Measurements from ENCODE around the gene NRROS. TPM values are rescaled to one million over a fixed set of nuclear protein-coding genes. Genes with fewer than 3 reads are reported as not detected.

NRROS gene
- total and polyA plus RNA-seq, 4 experiments from 2014 or later, result 4.6 to 20.0 (median 11.9) TPM

DNA sequence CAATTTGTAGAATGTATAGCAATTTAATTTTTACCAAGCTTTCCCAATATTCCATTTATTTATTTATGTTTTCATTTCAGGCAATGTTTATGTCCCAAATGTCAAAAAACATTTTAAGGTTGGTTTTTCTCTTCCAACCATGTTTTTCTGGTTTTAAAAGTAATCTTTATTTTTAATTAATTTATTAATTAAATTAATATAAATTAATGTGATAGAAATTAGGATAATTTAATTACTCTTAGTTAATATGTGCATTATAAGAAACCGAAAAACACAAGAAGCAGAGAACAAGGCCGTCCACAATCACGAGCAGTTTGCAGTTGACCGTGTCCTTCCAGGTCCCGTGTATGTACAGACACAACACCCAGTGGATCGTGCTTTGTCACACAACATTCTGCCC is 36.8 kb upstream of the NRROS start:
- Histone ChIP-seq H3K27ac (ENCODE audit: low read depth, low read length) (no peak overlapping the region), H3K9me3 (ENCODE audit: control insufficient read depth in 1 of 2, low read length in 2 of 2) (no peaks in the 10 kb centered on the region), H3K4me3 (ENCODE audit: low read length in 2 of 2) (no peak overlapping the region), H3K4me1 (ENCODE audit: insufficient read depth, low read length) (peaks cover 11% of the 10 kb centered on the region), H3K27me3 (ENCODE audit: insufficient read depth, low read length) (no peaks in the 10 kb centered on the region), H3K36me3 (ENCODE audit: insufficient read depth, low read length) (no peaks in the 10 kb centered on the region)
- Mint-ChIP-seq H3K9me3 (no peaks in the 10 kb centered on the region), H3K27ac (no peak overlapping the region), H3K4me3 (no peak overlapping the region), H3K4me1 (peaks cover 11 to 17% (median 13%) of the 10 kb centered on the region in 4 donors), H3K36me3 (no peaks in the 10 kb centered on the region), H3K27me3 (peaks cover 0 to 3% of the 10 kb centered on the region in 2 donors)
- ChIA-PET POLR2A (ENCODE audit: partially characterized antibody) (interaction anchor here (2.0 kb wide), 1 partner anchor 109 kb away, joined by 5 read pairs; the partner anchor contains the start of genes CEP19 and PIGX), CTCF (ENCODE audit: partially characterized antibody) (interaction anchor here (0.8 kb wide), 1 partner anchor 83 kb away, joined by 3 read pairs; no protein-coding TSS in a partner anchor)
- no peak for DNase-seq
- intact Hi-C loops (cut with micrococcal nuclease), result no loop called here

DNA sequence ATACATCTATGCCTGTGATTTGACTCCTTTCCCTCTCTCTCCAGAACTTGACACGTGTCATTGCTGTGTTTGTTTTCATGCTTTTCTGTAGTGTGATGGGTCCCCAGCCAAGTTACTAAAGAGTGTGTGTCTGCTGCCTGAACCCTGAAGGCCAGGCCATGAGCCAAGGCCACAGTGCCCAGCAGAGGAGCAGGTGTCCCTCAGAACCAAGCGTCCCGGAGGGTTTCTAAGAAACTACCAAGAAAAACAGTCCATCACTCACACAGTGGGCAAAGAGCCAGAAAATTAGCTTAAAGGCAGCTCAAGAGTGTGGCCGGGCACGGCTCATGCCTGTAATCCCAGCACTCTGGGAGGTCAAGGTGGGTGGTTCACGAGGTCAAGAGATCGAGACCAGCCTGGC is 35.8 kb upstream of the NRROS start:
- Histone ChIP-seq H3K27ac (ENCODE audit: low read depth, low read length) (no peak overlapping the region), H3K4me3 (ENCODE audit: low read length in 2 of 2) (no peak overlapping the region), H3K9me3 (ENCODE audit: control insufficient read depth in 1 of 2, low read length in 2 of 2) (no peaks in the 10 kb centered on the region), H3K4me1 (ENCODE audit: insufficient read depth, low read length) (peaks cover 6% of the 10 kb centered on the region), H3K36me3 (ENCODE audit: insufficient read depth, low read length) (no peaks in the 10 kb centered on the region), H3K27me3 (ENCODE audit: insufficient read depth, low read length) (no peaks in the 10 kb centered on the region)
- peak overlapping the region in 1 of 7 donors; percentile 32 for H3K27ac Mint-ChIP-seq
- ChIA-PET CTCF (ENCODE audit: partially characterized antibody) (interaction anchor here (0.7 to 10.9 kb wide), 5 partner anchors 67 to 113 kb away, joined by 3 to 360 read pairs (median 5); no protein-coding TSS in a partner anchor), POLR2A (ENCODE audit: partially characterized antibody) (interaction anchor here (2.0 kb wide), 1 partner anchor 108 kb away, joined by 5 read pairs; the partner anchor contains the start of genes CEP19 and PIGX)
- H3K4me1 Mint-ChIP-seq, result peaks cover 4 to 8% (median 6%) of the 10 kb centered on the region in 4 donors
- intact Hi-C loops (cut with micrococcal nuclease), result no loop called here
- no peak overlapping the region for H3K4me3 Mint-ChIP-seq
- no peaks in the 10 kb centered on the region for H3K36me3 Mint-ChIP-seq
- H3K9me3 Mint-ChIP-seq, result no peaks in the 10 kb centered on the region
- DNase-seq, result no peak
- no peaks in the 10 kb centered on the region for H3K27me3 Mint-ChIP-seq

DNA sequence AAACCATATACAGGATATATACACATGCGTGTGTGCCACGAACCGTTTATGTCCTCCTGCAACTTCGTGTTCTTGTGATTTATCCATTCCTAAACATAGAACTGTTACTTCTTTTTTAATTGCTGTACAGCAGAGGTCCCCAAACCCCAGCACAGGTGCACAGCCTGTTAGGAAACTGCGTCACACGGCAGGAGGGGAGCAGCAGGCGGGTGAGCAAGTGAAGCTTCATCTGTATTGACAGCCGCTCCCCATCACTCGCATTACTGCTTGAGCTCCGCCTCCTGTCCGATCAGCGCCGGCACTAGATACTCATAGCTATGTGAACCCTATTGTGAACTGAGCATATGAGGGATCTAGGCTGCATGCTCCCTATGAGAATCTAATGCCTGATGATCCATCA is 34.9 kb upstream of the NRROS start:
- Histone ChIP-seq H3K27ac (ENCODE audit: low read depth, low read length) (no peak overlapping the region), H3K27me3 (ENCODE audit: insufficient read depth, low read length) (no peaks in the 10 kb centered on the region), H3K9me3 (ENCODE audit: control insufficient read depth in 1 of 2, low read length in 2 of 2) (no peaks in the 10 kb centered on the region), H3K4me1 (ENCODE audit: insufficient read depth, low read length) (peaks cover 13% of the 10 kb centered on the region), H3K4me3 (ENCODE audit: low read length in 2 of 2) (no peak overlapping the region), H3K36me3 (ENCODE audit: insufficient read depth, low read length) (no peaks in the 10 kb centered on the region)
- POLR2A ChIA-PET (ENCODE audit: partially characterized antibody), result interaction anchor here (0.7 to 2.0 kb wide), 5 partner anchors 27 to 107 kb away, joined by 3 to 5 read pairs (median 3); partner anchors contain the start of genes CEP19, FBXO45, PIGX and WDR53
- intact Hi-C loops (cut with micrococcal nuclease), result no loop called here
- CTCF ChIA-PET (ENCODE audit: partially characterized antibody), result interaction anchor here (0.6 to 10.9 kb wide), 11 partner anchors 12 to 89 kb away, joined by 3 to 360 read pairs (median 5); partner anchors contain the start of gene NRROS
- Mint-ChIP-seq H3K27ac (peak overlapping the region in 5 of 7 donors; percentile 43 to 84 (median 56)), H3K4me3 (peak overlapping the region; percentile 14 to 72 (median 42)), H3K27me3 (no peaks in the 10 kb centered on the region), H3K9me3 (peaks cover 0 to 2% (median 0%) of the 10 kb centered on the region in 8 donors), H3K36me3 (no peaks in the 10 kb centered on the region), H3K4me1 (peaks cover 10 to 16% (median 13%) of the 10 kb centered on the region in 4 donors)
- DNase-seq, result peak; percentile 56 to 83 (median 72)

DNA sequence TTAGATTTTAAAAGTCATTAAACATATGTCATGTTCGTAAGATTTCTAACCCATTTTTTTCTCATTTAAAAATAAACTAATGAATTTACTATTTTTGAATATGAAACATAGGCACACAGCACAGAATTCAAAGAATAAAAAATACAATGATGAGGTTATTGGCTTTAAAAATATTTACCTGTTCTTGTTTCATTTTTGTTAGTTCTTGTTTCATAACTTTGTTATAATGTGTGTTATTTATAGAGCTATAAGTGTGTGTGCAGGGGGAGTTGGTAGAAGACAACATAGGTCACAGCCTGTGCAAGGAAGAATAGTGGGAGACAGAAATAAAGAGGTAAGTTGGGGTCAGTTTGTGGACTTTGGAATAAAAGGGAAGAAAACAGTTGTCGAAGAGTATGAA is 30.8 kb upstream of the NRROS start:
- Mint-ChIP-seq H3K4me1 (peaks cover 33 to 51% (median 41%) of the 10 kb centered on the region in 4 donors), H3K27ac (peak overlapping the region in 4 of 7 donors; percentile 19 to 90 (median 66))

DNA sequence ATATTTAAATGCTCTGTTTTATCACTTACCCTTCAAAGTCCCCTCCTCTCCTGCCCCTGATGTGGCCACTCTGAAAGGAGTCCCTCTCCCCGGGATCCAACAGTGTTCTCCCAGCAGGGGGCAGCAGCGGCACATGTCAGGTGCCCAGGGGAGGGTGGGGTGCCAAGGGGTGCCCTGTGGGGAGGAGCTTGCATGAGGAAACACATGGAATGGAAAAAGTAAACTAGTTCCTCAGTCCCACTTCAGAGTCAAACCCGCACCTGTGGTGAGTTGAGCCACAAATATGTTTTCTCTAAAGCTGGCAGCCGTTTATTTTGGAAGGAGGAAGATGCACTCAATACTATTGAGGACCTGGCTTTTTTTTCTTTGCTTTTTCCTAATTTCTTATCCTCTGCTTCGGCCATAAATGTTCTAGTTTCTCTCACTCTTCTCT is 30.1 kb upstream of the NRROS start:
- peak; percentile 82 to 91 (median 87) for DNase-seq
- ChIA-PET POLR2A (ENCODE audit: partially characterized antibody) (interaction anchor here (0.7 to 5.8 kb wide), 12 partner anchors 15 to 103 kb away, joined by 3 to 121 read pairs (median 6); partner anchors contain the start of genes CEP19, NRROS and PIGX), CTCF (ENCODE audit: partially characterized antibody) (interaction anchor here (0.6 to 10.9 kb wide), 30 partner anchors 8 to 149 kb away, joined by 3 to 360 read pairs (median 6); partner anchors contain the start of genes CEP19, FBXO45, NRROS and PIGX)
- no peak overlapping the region for H3K4me3 ChIP-seq (ENCODE audit: low read length in 2 of 2)
- peak overlapping the region; percentile 65 to 79 (median 72) for H3K4me3 Mint-ChIP-seq
- peak overlapping the region; percentile 79 to 96 (median 93) for H3K27ac Mint-ChIP-seq
- peak overlapping the region; percentile 37 for H3K27ac ChIP-seq (ENCODE audit: low read depth, low read length)
- no peaks in the 10 kb centered on the region for H3K27me3 ChIP-seq (ENCODE audit: insufficient read depth, low read length)
- no peaks in the 10 kb centered on the region for H3K27me3 Mint-ChIP-seq
- H3K9me3 ChIP-seq (ENCODE audit: control insufficient read depth in 1 of 2, low read length in 2 of 2), result no peaks in the 10 kb centered on the region
- H3K9me3 Mint-ChIP-seq, result peaks cover 0 to 2% (median 0%) of the 10 kb centered on the region in 8 donors
- intact Hi-C loops (cut with micrococcal nuclease), result loop anchor here (1.0 to 2.0 kb wide), 6 partner anchors 23 to 360 kb away; partner anchors contain the start of gene NRROS
- peaks cover 32 to 50% (median 40%) of the 10 kb centered on the region in 4 donors for H3K4me1 Mint-ChIP-seq
- no peaks in the 10 kb centered on the region for H3K36me3 Mint-ChIP-seq
- no peaks in the 10 kb centered on the region for H3K36me3 ChIP-seq (ENCODE audit: insufficient read depth, low read length)
- H3K4me1 ChIP-seq (ENCODE audit: insufficient read depth, low read length), result peaks cover 43% of the 10 kb centered on the region

More for the DNA sequence above, 30.8 kb upstream of the NRROS start:
- Histone ChIP-seq H3K27ac (ENCODE audit: low read depth, low read length) (no peak overlapping the region), H3K4me1 (ENCODE audit: insufficient read depth, low read length) (peaks cover 47% of the 10 kb centered on the region), H3K4me3 (ENCODE audit: low read length in 2 of 2) (no peak overlapping the region), H3K9me3 (ENCODE audit: control insufficient read depth in 1 of 2, low read length in 2 of 2) (no peaks in the 10 kb centered on the region), H3K36me3 (ENCODE audit: insufficient read depth, low read length) (no peaks in the 10 kb centered on the region), H3K27me3 (ENCODE audit: insufficient read depth, low read length) (no peaks in the 10 kb centered on the region)
- no peak for DNase-seq
- POLR2A ChIA-PET (ENCODE audit: partially characterized antibody), result interaction anchor here (0.7 to 5.8 kb wide), 11 partner anchors 16 to 103 kb away, joined by 3 to 121 read pairs (median 6); partner anchors contain the start of genes CEP19, NRROS and PIGX
- no peaks in the 10 kb centered on the region for H3K36me3 Mint-ChIP-seq
- CTCF ChIA-PET (ENCODE audit: partially characterized antibody), result interaction anchor here (0.7 to 10.9 kb wide), 18 partner anchors 18 to 260 kb away, joined by 3 to 360 read pairs (median 6); partner anchors contain the start of genes CEP19, FBXO45, NRROS and PIGX
- H3K4me3 Mint-ChIP-seq, result peak overlapping the region in 3 of 8 donors; percentile 49 to 63 (median 60)
- intact Hi-C loops (cut with micrococcal nuclease), result loop anchor here (1.0 to 2.0 kb wide), 6 partner anchors 24 to 361 kb away; partner anchors contain the start of gene NRROS
- peaks cover 0 to 2% (median 0%) of the 10 kb centered on the region in 8 donors for H3K9me3 Mint-ChIP-seq
- H3K27me3 Mint-ChIP-seq, result no peaks in the 10 kb centered on the region

DNA sequence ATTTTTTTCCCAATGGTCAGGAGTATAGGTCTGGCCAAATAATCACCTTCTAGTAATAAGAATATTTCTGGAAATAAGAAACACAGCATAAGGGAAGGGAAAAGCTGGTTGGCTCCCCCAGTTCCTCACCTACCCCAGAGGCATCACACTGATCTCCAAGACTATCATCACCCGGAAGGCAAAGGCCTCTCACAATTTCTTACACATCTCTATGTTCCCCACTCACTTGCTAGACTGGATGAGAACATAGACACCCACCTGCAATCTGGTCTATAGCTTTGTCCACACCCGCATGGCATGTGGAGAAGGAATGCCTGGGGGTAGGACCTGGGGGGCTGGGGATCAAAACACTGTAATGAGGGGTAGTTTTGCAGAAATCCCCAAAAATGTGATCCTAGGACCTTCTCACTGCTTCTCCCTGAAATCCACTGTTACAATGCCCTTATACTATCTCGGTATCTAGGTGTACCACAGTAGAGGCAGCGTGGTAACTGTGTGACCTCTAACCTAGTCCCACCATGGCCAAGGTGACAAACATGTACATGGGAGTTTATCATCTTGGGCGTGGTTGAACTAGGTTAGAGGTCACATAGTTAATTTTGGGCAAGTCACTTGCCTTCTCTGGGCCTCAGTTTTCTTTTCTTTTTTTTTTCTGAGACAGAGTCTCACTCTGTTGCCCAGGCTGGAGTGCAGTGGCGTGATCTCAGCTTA is 29.5 kb upstream of the NRROS start:
- Mint-ChIP-seq H3K4me3 (peak overlapping the region in 7 of 8 donors; percentile 65 to 79 (median 73)), H3K27ac (peak overlapping the region; percentile 79 to 96 (median 93)), H3K36me3 (no peaks in the 10 kb centered on the region), H3K4me1 (peaks cover 28 to 45% (median 36%) of the 10 kb centered on the region in 4 donors), H3K27me3 (no peaks in the 10 kb centered on the region), H3K9me3 (peaks cover 0 to 2% (median 0%) of the 10 kb centered on the region in 8 donors)
- CTCF ChIA-PET (ENCODE audit: partially characterized antibody), result interaction anchor here (0.6 to 10.9 kb wide), 31 partner anchors 8 to 148 kb away, joined by 3 to 360 read pairs (median 6); partner anchors contain the start of genes CEP19, FBXO45, NRROS and PIGX
- H3K27me3 ChIP-seq (ENCODE audit: insufficient read depth, low read length), result no peaks in the 10 kb centered on the region
- peak overlapping the region; percentile 37 for H3K27ac ChIP-seq (ENCODE audit: low read depth, low read length)
- intact Hi-C loops (cut with micrococcal nuclease), result loop anchor here (1.0 to 2.0 kb wide), 6 partner anchors 22 to 359 kb away; partner anchors contain the start of gene NRROS
- POLR2A ChIA-PET (ENCODE audit: partially characterized antibody), result interaction anchor here (0.9 to 5.8 kb wide), 12 partner anchors 15 to 102 kb away, joined by 3 to 121 read pairs (median 7); partner anchors contain the start of genes CEP19, NRROS and PIGX
- H3K9me3 ChIP-seq (ENCODE audit: control insufficient read depth in 1 of 2, low read length in 2 of 2), result no peaks in the 10 kb centered on the region
- DNase-seq, result peak in 4 of 5 donors; percentile 26 to 54 (median 42)
- H3K36me3 ChIP-seq (ENCODE audit: insufficient read depth, low read length), result no peaks in the 10 kb centered on the region
- peak overlapping the region in 1 of 2 donors; percentile 7 for H3K4me3 ChIP-seq (ENCODE audit: low read length in 2 of 2)
- peaks cover 42% of the 10 kb centered on the region for H3K4me1 ChIP-seq (ENCODE audit: insufficient read depth, low read length)
